ENCODE data around the gene NARS2.

NARS2 gene

DNA sequence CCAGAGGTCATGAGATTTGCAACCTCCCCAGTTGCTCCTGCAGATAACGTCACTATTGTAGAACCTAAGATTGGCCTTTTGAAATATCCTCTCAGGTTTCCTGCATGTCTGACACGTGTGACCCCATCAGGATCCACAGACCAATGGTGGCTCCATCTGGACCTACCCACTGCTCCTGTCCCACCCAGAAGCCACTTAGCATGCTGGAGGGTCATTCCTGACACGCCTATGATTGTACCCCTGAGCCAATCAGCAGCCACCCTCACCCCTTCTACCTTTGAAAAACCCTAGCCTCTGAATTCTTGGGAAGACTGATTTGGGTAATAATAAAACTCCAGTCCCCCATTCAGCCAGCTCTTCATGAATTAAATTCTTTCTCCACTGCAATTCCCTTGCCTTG, 20.1 kb upstream of the NARS2 start:
- Histone ChIP-seq H3K27me3 (ENCODE audit: control insufficient read depth, low read length) (no peaks in the 10 kb centered on the region), H3K79me2 (ENCODE audit: control insufficient read depth, low read length) (no peaks in the 10 kb centered on the region), H4K20me1 (ENCODE audit: control insufficient read depth, insufficient read depth, low read depth, low read length) (no peaks in the 10 kb centered on the region), H3K27ac (ENCODE audit: low read depth, low read length) (no peak overlapping the region), H3K4me2 (ENCODE audit: low read length) (no peak overlapping the region), H3K9me2 (replicated peaks; ENCODE audit: control insufficient read depth, low read length) (no peaks in the 10 kb centered on the region), H3K36me3 (ENCODE audit: control insufficient read depth, low read length) (no peaks in the 10 kb centered on the region), H3K4me1 (ENCODE audit: control insufficient read depth, low read length) (no peaks in the 10 kb centered on the region), H3K9me3 (ENCODE audit: control insufficient read depth, insufficient read depth, low read length) (no peaks in the 10 kb centered on the region), H3F3A (ENCODE audit: control insufficient read depth, insufficient read depth) (no peaks in the 10 kb centered on the region), H3K4me3 (ENCODE audit: low read length) (no peak overlapping the region)
- TF ChIP-seq, protein P1, sequence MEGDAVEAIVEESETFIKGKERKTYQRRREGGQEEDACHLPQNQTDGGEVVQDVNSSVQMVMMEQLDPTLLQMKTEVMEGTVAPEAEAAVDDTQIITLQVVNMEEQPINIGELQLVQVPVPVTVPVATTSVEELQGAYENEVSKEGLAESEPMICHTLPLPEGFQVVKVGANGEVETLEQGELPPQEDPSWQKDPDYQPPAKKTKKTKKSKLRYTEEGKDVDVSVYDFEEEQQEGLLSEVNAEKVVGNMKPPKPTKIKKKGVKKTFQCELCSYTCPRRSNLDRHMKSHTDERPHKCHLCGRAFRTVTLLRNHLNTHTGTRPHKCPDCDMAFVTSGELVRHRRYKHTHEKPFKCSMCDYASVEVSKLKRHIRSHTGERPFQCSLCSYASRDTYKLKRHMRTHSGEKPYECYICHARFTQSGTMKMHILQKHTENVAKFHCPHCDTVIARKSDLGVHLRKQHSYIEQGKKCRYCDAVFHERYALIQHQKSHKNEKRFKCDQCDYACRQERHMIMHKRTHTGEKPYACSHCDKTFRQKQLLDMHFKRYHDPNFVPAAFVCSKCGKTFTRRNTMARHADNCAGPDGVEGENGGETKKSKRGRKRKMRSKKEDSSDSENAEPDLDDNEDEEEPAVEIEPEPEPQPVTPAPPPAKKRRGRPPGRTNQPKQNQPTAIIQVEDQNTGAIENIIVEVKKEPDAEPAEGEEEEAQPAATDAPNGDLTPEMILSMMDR (IDR thresholded peaks at IDR 0.05; ENCODE audit: low read depth, low read length, poor library complexity, severe bottlenecking): no peak
- no peak for TF ChIP-seq EZH2phosphoT487 (IDR thresholded peaks at IDR 0.05; ENCODE audit: borderline replicate concordance, low read length)

DNA sequence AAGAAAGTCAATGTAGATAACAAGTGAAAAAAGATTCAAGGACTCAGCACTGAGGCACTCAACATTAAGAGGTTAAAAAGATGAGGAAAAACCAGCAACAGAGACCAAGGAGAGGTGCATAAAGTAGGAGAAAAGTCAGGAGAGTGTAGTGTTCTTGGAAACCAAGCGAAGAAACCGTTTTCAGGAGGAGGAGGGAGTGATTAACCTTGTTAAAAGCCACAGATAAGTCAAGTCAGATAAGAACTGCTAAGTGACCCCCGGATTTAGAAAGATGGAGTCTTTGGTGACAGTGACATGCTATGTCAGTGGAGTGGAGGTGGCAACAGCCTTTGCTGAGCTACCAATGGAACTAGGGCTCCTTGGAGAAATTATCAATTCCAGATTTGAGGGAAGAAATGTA, 13.9 kb upstream of the NARS2 start:
- Histone ChIP-seq H3K27me3 (ENCODE audit: control insufficient read depth, low read length) (peaks cover 2% of the 10 kb centered on the region; the same call in 1 of the 2 replicates), H3K27ac (ENCODE audit: low read depth, low read length) (no peak overlapping the region), H3K4me2 (ENCODE audit: low read length) (no peak overlapping the region), H3K79me2 (ENCODE audit: control insufficient read depth, low read length) (no peaks in the 10 kb centered on the region), H3K4me3 (ENCODE audit: low read length) (no peak overlapping the region), H3K36me3 (ENCODE audit: control insufficient read depth, low read length) (no peaks in the 10 kb centered on the region), H3K4me1 (ENCODE audit: control insufficient read depth, low read length) (no peaks in the 10 kb centered on the region), H3F3A (ENCODE audit: control insufficient read depth, insufficient read depth) (no peaks in the 10 kb centered on the region), H3K9me2 (replicated peaks; ENCODE audit: control insufficient read depth, low read length) (no peaks in the 10 kb centered on the region), H4K20me1 (ENCODE audit: control insufficient read depth, insufficient read depth, low read depth, low read length) (no peaks in the 10 kb centered on the region), H3K9me3 (ENCODE audit: control insufficient read depth, insufficient read depth, low read length) (peaks cover 8% of the 10 kb centered on the region; the same call in 1 of the 2 replicates)
- TF ChIP-seq, protein P1 (IDR thresholded peaks at IDR 0.05; ENCODE audit: low read depth, low read length, poor library complexity, severe bottlenecking): no peak
- TF ChIP-seq EZH2phosphoT487 (IDR thresholded peaks at IDR 0.05; ENCODE audit: borderline replicate concordance, low read length): no peak

DNA sequence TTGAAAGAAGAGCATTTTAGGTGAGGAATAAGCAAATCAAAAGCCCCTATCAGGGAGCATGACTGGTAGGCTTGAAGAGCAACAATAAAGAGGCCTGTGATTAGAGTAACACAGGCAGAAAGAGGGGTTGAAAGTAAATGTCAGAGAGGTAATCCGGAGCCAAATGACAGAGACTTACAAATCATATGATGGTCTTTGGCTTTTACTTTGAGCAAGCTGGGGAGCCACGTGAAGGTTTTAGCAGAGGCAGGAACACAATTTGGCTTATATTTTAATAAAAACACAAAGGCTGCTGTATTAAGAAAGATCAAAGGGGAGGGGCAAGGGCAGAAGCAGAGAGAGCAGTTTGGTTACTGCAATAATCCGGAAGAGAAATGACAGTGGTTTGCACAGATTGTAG, 12.8 kb upstream of the NARS2 start:
- TF ChIP-seq, protein P1 (IDR thresholded peaks at IDR 0.05; ENCODE audit: low read depth, low read length, poor library complexity, severe bottlenecking): no peak
- TF ChIP-seq EZH2phosphoT487 (IDR thresholded peaks at IDR 0.05; ENCODE audit: borderline replicate concordance, low read length): no peak
- Histone ChIP-seq H3K36me3 (ENCODE audit: control insufficient read depth, low read length) (no peaks in the 10 kb centered on the region), H3K9me2 (replicated peaks; ENCODE audit: control insufficient read depth, low read length) (no peaks in the 10 kb centered on the region)

More for the DNA sequence above, 12.8 kb upstream of the NARS2 start:
- H4K20me1 ChIP-seq (ENCODE audit: control insufficient read depth, insufficient read depth, low read depth, low read length): no peaks in the 10 kb centered on the region
- no peak overlapping the region for H3K27ac ChIP-seq (ENCODE audit: low read depth, low read length)
- H3K4me2 ChIP-seq (ENCODE audit: low read length): no peak overlapping the region
- peaks cover 16% of the 10 kb centered on the region; the same call in 1 of the 2 replicates for H3K9me3 ChIP-seq (ENCODE audit: control insufficient read depth, insufficient read depth, low read length)
- H3K4me1 ChIP-seq (ENCODE audit: control insufficient read depth, low read length): no peaks in the 10 kb centered on the region
- no peaks in the 10 kb centered on the region for H3K79me2 ChIP-seq (ENCODE audit: control insufficient read depth, low read length)
- H3K27me3 ChIP-seq (ENCODE audit: control insufficient read depth, low read length): peaks cover 2% of the 10 kb centered on the region; the same call in 1 of the 2 replicates
- no peaks in the 10 kb centered on the region for H3F3A ChIP-seq (ENCODE audit: control insufficient read depth, insufficient read depth)
- H3K4me3 ChIP-seq (ENCODE audit: low read length): no peak overlapping the region
